ENCODE results near the gene TMEM44. TPM values are rescaled to one million over a fixed set of nuclear protein-coding genes. Genes with fewer than 3 reads are reported as not detected.

TMEM44 gene
- total RNA-seq, 3 donors from 2014 or later (not counting 1 experiment from before 2014, with no cell fraction given) = 2.1 to 3.0 (median 2.8) TPM

DNA sequence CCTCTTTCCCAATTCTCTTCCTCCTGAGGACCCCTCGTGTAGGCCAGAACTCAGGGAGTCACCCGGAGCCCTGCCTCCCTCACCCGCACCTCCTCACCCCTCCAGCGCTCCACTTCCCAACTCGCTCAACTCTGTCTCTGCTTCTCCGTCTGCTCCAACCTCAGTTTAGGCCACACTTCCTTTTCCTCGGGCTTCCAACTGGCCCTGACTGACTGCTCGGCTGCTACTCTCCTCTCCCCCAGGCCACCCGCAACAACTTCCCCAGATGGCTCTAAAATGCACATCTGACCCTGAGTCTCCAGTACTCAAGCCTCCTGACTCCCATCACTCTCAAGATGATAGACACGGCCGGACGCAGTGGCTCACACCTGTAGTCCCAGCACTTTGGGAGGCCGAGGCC, 23.6 kb downstream of the TMEM44 start:
- no peaks in the 10 kb centered on the region for H3K36me3 Mint-ChIP-seq
- TF ChIP-seq, protein P1, sequence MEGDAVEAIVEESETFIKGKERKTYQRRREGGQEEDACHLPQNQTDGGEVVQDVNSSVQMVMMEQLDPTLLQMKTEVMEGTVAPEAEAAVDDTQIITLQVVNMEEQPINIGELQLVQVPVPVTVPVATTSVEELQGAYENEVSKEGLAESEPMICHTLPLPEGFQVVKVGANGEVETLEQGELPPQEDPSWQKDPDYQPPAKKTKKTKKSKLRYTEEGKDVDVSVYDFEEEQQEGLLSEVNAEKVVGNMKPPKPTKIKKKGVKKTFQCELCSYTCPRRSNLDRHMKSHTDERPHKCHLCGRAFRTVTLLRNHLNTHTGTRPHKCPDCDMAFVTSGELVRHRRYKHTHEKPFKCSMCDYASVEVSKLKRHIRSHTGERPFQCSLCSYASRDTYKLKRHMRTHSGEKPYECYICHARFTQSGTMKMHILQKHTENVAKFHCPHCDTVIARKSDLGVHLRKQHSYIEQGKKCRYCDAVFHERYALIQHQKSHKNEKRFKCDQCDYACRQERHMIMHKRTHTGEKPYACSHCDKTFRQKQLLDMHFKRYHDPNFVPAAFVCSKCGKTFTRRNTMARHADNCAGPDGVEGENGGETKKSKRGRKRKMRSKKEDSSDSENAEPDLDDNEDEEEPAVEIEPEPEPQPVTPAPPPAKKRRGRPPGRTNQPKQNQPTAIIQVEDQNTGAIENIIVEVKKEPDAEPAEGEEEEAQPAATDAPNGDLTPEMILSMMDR (IDR thresholded peaks at IDR 0.05) = no peak

DNA sequence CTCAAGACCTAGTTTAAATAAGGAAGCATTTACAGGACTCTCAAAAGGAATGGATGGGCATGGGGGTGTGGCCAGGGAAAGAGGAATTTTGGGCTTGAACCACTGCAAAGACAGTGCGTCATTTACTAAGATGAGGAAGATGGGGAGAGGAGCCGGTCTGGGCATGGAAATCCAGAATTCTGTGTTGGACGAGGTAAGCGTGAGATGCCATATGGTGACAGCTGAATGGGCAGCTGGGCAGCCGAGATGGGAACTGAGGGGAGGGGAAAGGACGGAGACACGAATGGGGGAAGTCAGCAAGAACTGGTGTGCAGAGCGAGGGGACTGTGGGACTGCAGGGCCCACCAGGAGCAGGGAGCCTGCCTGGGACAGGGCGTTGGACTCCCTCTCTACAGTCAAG, 24.2 kb downstream of the TMEM44 start:
- intact Hi-C loops (cut with micrococcal nuclease) = no loop called here
- no peak overlapping the region for H3K4me3 ChIP-seq (ENCODE audit: low read length)
- Mint-ChIP-seq H3K36me3 (no peaks in the 10 kb centered on the region), H3K4me3 (no peak overlapping the region), H3K9me3 (no peaks in the 10 kb centered on the region), H3K27ac (no peak overlapping the region), H3K27me3 (ENCODE audit: low read depth in 2 of 2) (no peaks in the 10 kb centered on the region), H3K4me1 (no peaks in the 10 kb centered on the region)
- no peaks in the 10 kb centered on the region for H3K9me3 ChIP-seq (ENCODE audit: control insufficient read depth, insufficient read depth, low read length)
- no peaks in the 10 kb centered on the region for H3K4me1 ChIP-seq (ENCODE audit: control insufficient read depth, insufficient read depth, low read length)
- H3K27ac ChIP-seq (ENCODE audit: low read length) = no peak overlapping the region
- 86% methylated on average over 9 of the region's 9 CpGs for WGBS (ENCODE audit: insufficient coverage)
- no peak for ATAC-seq
- TF ChIP-seq, protein P1 (IDR thresholded peaks at IDR 0.05) = no peak
- no peaks in the 10 kb centered on the region for H3K36me3 ChIP-seq (ENCODE audit: control insufficient read depth, insufficient read depth, low read length)
- H3K27me3 ChIP-seq (ENCODE audit: control insufficient read depth, insufficient read depth, low read length) = no peaks in the 10 kb centered on the region
- no peak for DNase-seq

More for the DNA sequence above, 23.6 kb downstream of the TMEM44 start:
- ATAC-seq (no peak), DNase-seq (no peak)
- Mint-ChIP-seq H3K9me3 (no peaks in the 10 kb centered on the region), H3K27ac (no peak overlapping the region), H3K27me3 (ENCODE audit: low read depth in 2 of 2) (no peaks in the 10 kb centered on the region), H3K4me1 (no peaks in the 10 kb centered on the region), H3K4me3 (no peak overlapping the region)
- intact Hi-C loops (cut with micrococcal nuclease) = no loop called here
- Histone ChIP-seq H3K27ac (ENCODE audit: low read length) (no peak overlapping the region), H3K9me3 (ENCODE audit: control insufficient read depth, insufficient read depth, low read length) (no peaks in the 10 kb centered on the region), H3K27me3 (ENCODE audit: control insufficient read depth, insufficient read depth, low read length) (no peaks in the 10 kb centered on the region), H3K4me1 (ENCODE audit: control insufficient read depth, insufficient read depth, low read length) (no peaks in the 10 kb centered on the region), H3K4me3 (ENCODE audit: low read length) (no peak overlapping the region), H3K36me3 (ENCODE audit: control insufficient read depth, insufficient read depth, low read length) (no peaks in the 10 kb centered on the region)
- WGBS (ENCODE audit: insufficient coverage) = 91% methylated on average over 13 of the region's 13 CpGs

DNA sequence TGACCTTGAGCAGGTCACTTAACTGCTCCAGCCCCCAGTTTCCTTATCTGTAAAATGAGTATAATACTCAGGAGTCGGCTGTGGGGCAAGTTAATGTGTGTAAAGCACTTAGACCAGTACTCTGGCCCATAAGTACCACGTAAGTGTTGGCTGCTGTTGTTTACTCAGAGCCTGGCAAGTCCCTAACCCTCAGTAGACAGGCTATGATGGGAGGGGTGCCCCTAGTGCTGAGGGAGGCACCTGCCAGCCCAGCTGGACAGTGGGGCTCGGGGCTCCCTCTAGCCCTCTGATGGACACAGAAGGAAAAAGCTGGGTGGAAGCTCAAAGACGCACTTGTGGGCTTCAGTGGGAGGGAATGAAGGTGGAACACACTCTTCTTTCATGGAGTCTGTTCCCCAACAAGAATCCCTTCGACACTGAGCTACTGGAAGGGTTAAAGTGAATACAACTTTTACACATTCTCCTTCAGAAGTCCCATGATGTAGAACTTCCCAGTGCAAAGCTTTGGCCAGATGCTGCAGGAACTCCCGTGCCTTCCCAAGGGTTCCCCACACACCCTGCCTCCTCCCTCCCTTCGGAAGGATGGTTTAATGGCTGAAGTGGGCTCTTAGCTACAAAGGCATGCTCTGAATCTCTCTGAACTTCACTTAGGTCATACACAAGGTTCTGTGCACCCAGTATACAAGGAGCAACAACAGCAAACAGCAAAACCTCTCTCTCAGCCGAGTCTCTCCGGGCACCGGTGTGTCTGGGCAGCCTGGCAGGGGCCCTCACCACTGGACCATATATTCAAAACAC, 25.4 kb downstream of the TMEM44 start:
- Mint-ChIP-seq H3K9me3 (no peaks in the 10 kb centered on the region), H3K36me3 (no peaks in the 10 kb centered on the region), H3K27me3 (ENCODE audit: low read depth in 2 of 2) (no peaks in the 10 kb centered on the region), H3K4me1 (no peaks in the 10 kb centered on the region), H3K27ac (no peak overlapping the region), H3K4me3 (no peak overlapping the region)
- intact Hi-C loops (cut with micrococcal nuclease) = no loop called here
- 95% methylated on average over 10 of the region's 10 CpGs for WGBS (ENCODE audit: insufficient coverage)
- no peak overlapping the region for H3K27ac ChIP-seq (ENCODE audit: low read length)
- no peak overlapping the region for H3K4me3 ChIP-seq (ENCODE audit: low read length)
- H3K9me3 ChIP-seq (ENCODE audit: control insufficient read depth, insufficient read depth, low read length) = no peaks in the 10 kb centered on the region
- H3K4me1 ChIP-seq (ENCODE audit: control insufficient read depth, insufficient read depth, low read length) = no peaks in the 10 kb centered on the region
- no peaks in the 10 kb centered on the region for H3K27me3 ChIP-seq (ENCODE audit: control insufficient read depth, insufficient read depth, low read length)
- no peaks in the 10 kb centered on the region for H3K36me3 ChIP-seq (ENCODE audit: control insufficient read depth, insufficient read depth, low read length)
- no peak for DNase-seq
- TF ChIP-seq, protein P1 (IDR thresholded peaks at IDR 0.05) = no peak
- ATAC-seq = no peak

DNA sequence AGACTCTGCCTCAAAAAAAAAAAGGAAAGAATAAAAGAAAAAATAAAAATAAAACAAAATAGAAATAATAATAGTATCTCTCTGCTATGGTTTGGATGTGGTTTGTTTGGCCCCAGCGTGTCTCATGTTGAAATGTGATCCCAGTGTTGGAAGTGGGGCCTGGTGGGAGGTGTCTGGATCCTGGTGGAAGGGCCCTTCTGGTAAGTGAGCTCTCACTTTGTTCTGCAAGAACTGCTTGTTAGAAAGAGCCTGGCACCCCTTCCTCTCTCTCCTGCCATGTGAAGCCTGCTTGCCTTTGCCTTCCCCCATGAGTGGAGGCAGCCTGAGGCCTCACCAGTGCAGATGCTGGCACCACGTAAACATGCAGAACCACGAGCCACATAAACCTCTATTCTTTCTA, 26.3 kb downstream of the TMEM44 start:
- no peak for ATAC-seq
- no peaks in the 10 kb centered on the region for H3K9me3 Mint-ChIP-seq
- WGBS (ENCODE audit: insufficient coverage) = 94% methylated on average over 3 of the region's 3 CpGs
- no peak overlapping the region for H3K27ac ChIP-seq (ENCODE audit: low read length)
- H3K27me3 ChIP-seq (ENCODE audit: control insufficient read depth, insufficient read depth, low read length) = no peaks in the 10 kb centered on the region
- H3K27me3 Mint-ChIP-seq (ENCODE audit: low read depth in 2 of 2) = no peaks in the 10 kb centered on the region
- H3K27ac Mint-ChIP-seq = no peak overlapping the region
- H3K36me3 ChIP-seq (ENCODE audit: control insufficient read depth, insufficient read depth, low read length) = no peaks in the 10 kb centered on the region
- no peak overlapping the region for H3K4me3 ChIP-seq (ENCODE audit: low read length)
- TF ChIP-seq, protein P1 (IDR thresholded peaks at IDR 0.05) = no peak
- no peaks in the 10 kb centered on the region for H3K4me1 Mint-ChIP-seq
- intact Hi-C loops (cut with micrococcal nuclease) = no loop called here
- H3K4me1 ChIP-seq (ENCODE audit: control insufficient read depth, insufficient read depth, low read length) = no peaks in the 10 kb centered on the region
- no peaks in the 10 kb centered on the region for H3K36me3 Mint-ChIP-seq
- no peak overlapping the region for H3K4me3 Mint-ChIP-seq
- no peak for DNase-seq
- no peaks in the 10 kb centered on the region for H3K9me3 ChIP-seq (ENCODE audit: control insufficient read depth, insufficient read depth, low read length)
